ENCODE data around the gene PRKCA.

The PRKCA gene

GRCh38 chr17:66714046-66715023 lies 411.9 kb downstream of the PRKCA start:
- Histone ChIP-seq H3K4me3 (no peak overlapping the region), H3K4me1 (no peaks in the 10 kb centered on the region), H3K27ac (no peak overlapping the region), H3K9me3 (no peaks in the 10 kb centered on the region), H3K36me3 (no peaks in the 10 kb centered on the region), H3K27me3 (no peaks in the 10 kb centered on the region)
- no peak for DNase-seq
- intact Hi-C loops (cut with DNase I; ENCODE audit: low total_unique reads), result loop anchor here (5.0 kb wide), 1 partner anchor 193 kb away; no protein-coding TSS in a partner anchor
- TF ChIP-seq CTCF (IDR thresholded peaks at IDR 0.05), result no peak

- TF ChIP-seq CTCF (IDR thresholded peaks at IDR 0.05), result no peak
- Histone ChIP-seq H3K36me3 (no peaks in the 10 kb centered on the region), H3K4me1 (no peaks in the 10 kb centered on the region), H3K9me3 (no peaks in the 10 kb centered on the region), H3K4me3 (no peak overlapping the region), H3K27ac (no peak overlapping the region), H3K27me3 (no peaks in the 10 kb centered on the region)
- no peak for DNase-seq
- intact Hi-C loops (cut with DNase I; ENCODE audit: low total_unique reads), result loop anchor here (5.0 kb wide), 1 partner anchor 192 kb away; no protein-coding TSS in a partner anchor
Observed at GRCh38 chr17:66715076-66715675, 412.8 kb downstream of the PRKCA start.

- H3K27ac ChIP-seq, result no peak overlapping the region
- no peak for DNase-seq
- intact Hi-C loops (cut with DNase I; ENCODE audit: low total_unique reads), result loop anchor here (5.0 kb wide), 1 partner anchor 192 kb away; no protein-coding TSS in a partner anchor
- H3K36me3 ChIP-seq, result no peaks in the 10 kb centered on the region
- no peaks in the 10 kb centered on the region for H3K4me1 ChIP-seq
- peak; percentile 56 to 63 for TF ChIP-seq CTCF (IDR thresholded peaks at IDR 0.05)
- no peaks in the 10 kb centered on the region for H3K27me3 ChIP-seq
- H3K9me3 ChIP-seq, result no peaks in the 10 kb centered on the region
- no peak overlapping the region for H3K4me3 ChIP-seq
Observed at GRCh38 chr17:66715745-66716156, 413.3 kb downstream of the PRKCA start.

- no peak for DNase-seq
- intact Hi-C loops (cut with DNase I; ENCODE audit: low total_unique reads), result loop anchor here (5.0 kb wide), 1 partner anchor 191 kb away; no protein-coding TSS in a partner anchor
Observed at GRCh38 chr17:66716236-66717026, 414.0 kb downstream of the PRKCA start.

More at GRCh38 chr17:66716236-66717026, 414.0 kb downstream of the PRKCA start:
- H3K4me3 ChIP-seq, result no peak overlapping the region
- H3K4me1 ChIP-seq, result no peaks in the 10 kb centered on the region
- no peaks in the 10 kb centered on the region for H3K9me3 ChIP-seq
- H3K36me3 ChIP-seq, result no peaks in the 10 kb centered on the region
- no peak overlapping the region for H3K27ac ChIP-seq
- no peaks in the 10 kb centered on the region for H3K27me3 ChIP-seq
- no peak for TF ChIP-seq CTCF (IDR thresholded peaks at IDR 0.05)

All from tibial artery (tissue), 4 donors.